GM18517 (cell line): ENCODE measurements around the gene KCNH2.

Source experiments
- ATAC-seq: cut with Tn5 transposase; IDR thresholded peaks from one replicate; pipeline ENCODE4 v1.9.1; 2021; ENCODE audit warnings: mild to moderate bottlenecking, moderate library complexity; ENCODE audit not compliant: unreplicated experiment

Gene KCNH2

DNA sequence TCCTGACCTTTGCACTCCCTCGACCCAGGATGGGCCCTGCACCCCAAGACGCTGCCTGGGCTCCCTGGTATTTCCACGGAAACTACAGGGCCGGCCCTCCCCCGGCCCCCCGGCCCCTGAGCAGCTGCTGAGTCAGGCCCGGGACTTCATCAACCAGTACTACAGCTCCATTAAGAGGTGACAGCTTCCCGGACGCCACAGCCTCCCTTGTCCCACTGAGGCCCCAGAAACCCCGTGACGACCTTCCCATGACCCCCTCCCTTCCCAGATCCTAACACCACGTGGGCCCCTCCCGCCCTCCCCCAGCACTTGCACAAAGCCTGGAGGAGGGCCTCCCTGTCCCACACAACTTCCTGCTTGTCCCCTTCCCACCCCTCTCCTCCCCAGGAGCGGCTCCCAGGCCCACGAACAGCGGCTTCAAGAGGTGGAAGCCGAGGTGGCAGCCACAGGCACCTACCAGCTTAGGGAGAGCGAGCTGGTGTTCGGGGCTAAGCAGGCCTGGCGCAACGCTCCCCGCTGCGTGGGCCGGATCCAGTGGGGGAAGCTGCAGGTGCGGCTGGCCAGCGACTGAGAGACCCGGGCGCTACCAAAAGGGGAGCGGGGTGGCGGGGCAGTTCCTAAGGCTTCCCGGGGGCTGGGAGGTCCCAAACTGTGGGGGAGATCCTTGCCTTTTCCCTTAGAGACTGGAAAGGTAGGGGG, 18.4 kb upstream of the KCNH2 start:
- ATAC-seq: no peak

DNA sequence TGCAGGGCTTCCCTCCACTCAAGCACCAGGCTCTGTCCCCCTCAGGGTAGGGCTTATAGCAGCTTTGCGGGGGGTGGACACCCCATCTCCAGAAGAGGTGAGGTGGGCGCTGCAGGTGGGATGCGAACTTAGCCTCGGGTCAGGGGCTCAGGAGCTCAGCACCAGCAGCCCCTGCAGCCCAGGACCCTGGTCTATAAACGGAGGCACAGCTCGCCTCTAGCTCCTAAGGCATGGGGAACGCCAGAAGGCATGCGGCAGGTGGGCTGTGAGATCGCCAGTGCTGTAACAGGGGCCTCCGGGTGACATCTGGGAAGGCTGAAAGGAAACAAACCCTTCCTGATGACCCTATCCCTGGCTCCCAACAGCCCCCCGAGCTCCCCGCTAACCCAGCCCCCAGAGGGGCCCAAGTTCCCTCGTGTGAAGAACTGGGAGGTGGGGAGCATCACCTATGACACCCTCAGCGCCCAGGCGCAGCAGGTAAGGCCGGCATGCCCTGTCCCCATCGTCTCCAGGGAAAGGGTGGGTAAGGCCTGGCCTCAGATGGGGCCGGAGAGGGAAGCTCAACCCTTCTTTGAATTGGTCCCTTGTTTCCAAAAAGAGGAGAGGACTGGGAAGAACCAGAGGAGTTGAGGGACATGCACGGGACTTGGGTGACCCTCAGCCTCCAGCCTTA, 16.9 kb upstream of the KCNH2 start:
- no peak for ATAC-seq

DNA sequence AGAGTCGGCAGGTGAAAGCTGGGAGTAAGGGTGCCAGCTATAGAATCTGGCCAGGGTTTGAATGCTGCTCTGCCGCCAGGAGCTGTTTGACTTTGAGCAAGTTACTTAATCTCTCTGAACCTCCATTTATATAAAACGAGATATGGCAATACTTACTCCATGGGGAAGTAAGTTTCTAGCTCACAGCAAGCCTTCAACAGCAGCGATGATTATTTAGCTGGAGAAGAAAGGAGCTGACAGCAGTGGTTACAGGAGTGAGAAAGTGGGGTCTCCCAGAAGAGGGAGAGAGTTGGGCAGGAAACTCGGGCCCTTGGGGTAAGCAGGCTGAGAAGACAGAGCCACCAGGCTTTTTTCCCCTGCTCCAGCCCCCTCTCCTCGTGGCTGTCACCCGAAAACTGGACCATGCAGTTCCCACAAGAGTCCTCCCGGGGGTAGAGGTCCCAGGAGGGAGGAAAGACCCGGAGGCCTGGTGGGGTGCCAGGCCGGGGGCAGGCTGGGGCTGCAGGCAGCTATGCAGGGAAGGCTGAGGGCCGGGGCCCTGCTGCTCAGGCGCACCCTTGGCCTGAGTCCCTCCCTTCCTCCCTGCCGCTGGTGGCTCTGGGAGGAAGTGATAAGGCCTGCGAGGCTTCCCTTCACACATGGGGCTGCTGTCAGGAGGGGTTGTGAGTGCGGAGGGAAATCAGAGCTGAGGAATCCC, 16.2 kb upstream of the KCNH2 start:
- no peak for ATAC-seq

DNA sequence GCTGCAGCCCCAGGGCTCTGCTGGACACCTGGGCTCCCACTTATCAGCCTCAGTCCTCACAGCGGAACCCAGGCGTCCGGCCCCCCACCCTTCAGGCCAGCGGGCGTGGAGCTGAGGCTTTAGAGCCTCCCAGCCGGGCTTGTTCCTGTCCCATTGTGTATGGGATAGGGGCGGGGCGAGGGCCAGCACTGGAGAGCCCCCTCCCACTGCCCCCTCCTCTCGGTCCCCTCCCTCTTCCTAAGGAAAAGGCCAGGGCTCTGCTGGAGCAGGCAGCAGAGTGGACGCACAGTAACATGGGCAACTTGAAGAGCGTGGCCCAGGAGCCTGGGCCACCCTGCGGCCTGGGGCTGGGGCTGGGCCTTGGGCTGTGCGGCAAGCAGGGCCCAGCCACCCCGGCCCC, 15.4 kb upstream of the KCNH2 start:
- ATAC-seq: no peak

DNA sequence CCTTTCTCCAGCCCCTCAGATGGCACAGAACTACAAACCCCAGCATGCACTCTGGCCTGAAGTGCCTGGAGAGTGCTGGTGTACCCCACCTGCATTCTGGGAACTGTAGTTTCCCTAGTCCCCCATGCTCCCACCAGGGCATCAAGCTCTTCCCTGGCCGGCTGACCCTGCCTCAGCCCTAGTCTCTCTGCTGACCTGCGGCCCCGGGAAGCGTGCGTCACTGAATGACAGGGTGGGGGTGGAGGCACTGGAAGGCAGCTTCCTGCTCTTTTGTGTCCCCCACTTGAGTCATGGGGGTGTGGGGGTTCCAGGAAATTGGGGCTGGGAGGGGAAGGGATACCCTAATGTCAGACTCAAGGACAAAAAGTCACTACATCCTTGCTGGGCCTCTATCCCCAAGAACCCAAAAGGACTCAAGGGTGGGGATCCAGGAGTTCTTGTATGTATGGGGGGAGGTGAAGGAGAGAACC, 14.7 kb upstream of the KCNH2 start:
- ATAC-seq: no peak

DNA sequence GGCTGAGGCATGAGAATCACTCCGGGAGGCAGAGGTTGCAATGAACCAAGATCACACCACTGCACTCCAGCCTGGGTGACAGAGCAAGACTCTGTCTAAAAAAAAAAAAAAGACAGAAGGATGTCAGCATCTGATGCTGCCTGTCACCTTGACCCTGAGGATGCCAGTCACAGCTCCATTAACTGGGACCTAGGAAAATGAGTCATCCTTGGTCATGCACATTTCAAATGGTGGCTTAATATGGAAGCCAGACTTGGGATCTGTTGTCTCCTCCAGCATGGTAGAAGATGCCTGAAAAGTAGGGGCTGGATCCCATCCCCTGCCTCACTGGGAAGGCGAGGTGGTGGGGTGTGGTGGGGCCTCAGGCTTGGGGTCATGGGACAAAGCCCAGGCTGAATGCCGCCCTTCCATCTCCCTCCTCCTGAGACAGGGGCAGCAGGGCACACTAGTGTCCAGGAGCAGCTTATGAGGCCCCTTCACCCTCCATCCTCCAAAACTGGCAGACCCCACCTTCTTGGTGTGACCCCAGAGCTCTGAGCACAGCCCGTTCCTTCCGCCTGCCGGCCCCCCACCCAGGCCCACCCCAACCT, 14.0 kb upstream of the KCNH2 start:
- no peak for ATAC-seq

DNA sequence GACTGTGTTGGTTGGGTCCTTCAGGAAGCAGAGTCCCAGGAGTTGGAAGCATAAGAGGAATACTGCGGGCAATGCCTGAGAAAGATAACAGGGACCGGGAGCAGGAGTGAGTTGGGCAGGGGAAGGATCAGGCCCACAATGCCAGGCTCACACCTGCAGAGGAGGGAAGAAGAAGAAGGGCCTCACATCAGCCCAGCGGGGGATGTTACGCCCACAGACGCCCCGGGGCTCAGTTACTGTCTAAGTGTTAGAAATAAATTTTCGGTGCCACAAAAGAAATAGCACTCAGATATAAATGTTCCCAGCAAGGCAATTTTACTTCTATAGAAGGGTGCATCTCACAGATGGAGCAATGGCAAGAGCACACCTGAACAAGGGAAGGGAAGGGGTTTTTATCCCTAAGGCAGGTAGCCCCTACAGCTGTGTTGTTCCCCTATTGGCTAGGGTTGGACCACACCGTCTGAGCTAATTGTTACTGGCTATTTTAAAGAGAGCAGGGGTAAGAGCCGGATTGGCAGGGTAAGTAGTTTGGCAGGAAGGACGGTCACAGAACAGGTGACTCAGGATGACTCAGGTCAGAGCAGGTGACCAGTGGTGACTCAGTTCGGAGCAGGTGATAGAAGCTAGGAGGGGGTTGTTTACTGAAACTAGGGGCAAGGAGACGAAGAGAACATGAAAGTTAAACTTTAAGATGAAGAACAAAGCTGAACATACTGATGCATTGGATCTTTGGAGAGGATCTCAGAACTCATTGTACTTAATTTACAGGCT, 12.5 kb upstream of the KCNH2 start, which contains the start of gene NOS3:
TSS of gene NOS3 (plus strand) at position 602 of the 771 bp plus-strand sequence. CDS start 2,787 bp downstream, outside the sequence.
- no peak for ATAC-seq

DNA sequence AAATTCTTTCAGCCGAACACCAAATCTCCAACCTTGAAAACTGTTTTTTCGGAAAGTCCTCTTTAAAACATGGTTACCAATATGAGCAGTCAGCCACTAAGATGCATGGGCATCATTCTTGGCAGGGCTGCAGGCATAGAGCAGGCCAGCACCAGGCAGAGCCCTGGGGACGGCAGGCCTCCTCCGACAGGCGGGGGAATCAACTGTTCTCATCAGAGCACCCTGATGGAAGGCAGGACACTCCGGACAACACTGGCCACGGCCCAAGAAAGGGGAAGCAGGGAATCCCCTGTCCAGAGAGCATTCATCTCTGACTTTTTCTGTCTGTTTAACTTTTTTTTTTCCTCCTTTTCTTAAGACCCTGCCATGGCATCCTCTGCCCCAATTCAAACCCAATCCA, 11.3 kb upstream of the KCNH2 start:
- ATAC-seq: no peak

DNA sequence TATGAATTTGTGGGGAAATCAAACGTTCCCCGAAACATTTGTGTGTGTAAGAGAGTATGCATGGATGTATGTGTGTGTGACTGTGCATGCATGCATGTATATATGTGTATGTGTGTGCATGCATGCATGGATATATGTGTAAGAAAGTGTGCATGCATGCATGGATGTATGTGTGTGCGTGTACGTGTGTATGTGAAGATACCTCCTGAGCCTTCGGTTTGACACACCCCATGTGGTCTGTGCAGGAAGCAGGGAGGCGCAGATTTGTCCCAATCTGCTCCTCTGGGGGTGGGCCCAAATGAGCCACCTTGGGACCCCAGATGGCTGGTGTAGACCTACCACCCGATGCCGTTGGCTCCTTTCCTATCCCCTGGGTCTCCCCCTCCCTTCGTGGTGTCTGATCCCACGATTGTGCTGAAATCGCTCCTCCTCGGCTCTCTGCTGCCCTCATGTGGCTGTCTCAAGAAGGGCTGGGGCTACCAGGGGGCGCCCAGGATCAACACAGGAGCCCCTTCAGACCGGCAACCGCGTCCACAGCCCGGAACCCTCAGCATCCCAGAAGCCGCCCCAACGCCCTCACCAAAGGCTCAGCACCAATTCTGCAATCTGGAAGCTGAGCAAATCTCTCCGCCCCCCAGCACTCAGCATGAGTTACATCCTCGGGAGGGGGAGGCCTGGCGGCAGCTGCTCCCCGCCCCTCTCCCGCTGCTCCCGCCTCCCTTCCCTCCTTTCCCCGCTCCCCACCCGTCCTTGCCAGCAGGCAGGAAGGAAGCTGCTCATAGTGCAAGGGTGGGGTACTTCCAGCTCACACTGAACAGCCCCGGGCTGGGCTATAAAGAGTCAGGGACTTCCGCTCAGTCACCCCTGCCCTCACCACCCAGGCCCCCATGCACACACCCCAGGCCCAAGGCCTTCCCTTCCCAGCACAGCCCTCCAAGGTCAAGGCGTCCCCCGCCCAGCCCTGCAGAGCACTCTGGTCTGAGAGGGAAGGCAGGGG, 10.4 kb upstream of the KCNH2 start:
- no peak for ATAC-seq

DNA sequence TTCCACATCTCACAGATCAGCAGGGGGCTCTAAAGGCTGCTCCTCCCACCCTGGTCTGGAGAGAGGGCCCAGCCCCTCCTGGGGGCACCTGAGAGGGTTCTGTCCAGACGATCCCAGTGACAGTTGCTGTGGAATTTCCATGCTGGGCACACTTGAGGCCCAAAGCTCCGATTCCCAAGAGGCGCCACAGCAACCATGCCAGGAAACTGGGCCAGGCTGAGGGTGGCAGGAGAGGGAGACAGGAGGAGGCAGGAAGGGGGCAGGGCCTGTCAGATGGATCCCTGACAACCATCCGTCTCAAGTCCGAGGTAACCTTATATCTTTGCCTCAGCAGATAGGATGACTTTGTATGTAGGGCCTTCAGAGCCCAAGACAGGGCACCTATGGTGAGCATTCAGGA, 8.4 kb upstream of the KCNH2 start:
- ATAC-seq: no peak

DNA sequence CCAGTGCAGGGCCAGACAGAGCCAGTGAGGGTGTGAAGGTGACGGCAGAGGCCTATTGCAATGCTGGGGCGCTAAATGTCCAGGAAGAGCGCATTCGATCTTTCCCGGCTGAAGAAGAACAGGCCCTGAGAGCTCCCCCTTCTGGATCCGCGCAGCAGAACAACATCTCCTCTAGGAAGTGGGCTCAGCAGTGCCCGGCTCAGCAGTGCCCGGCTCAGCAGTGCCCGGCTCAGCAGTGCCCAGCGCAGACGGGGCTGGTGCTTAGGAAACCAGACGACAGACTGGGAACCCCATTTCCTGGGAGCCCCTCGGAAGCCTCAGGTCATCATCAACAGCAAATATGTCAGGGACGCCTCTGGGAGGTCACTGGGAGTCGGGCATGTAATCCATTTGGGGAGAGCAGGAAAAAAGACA, 8.0 kb upstream of the KCNH2 start:
- no peak for ATAC-seq

DNA sequence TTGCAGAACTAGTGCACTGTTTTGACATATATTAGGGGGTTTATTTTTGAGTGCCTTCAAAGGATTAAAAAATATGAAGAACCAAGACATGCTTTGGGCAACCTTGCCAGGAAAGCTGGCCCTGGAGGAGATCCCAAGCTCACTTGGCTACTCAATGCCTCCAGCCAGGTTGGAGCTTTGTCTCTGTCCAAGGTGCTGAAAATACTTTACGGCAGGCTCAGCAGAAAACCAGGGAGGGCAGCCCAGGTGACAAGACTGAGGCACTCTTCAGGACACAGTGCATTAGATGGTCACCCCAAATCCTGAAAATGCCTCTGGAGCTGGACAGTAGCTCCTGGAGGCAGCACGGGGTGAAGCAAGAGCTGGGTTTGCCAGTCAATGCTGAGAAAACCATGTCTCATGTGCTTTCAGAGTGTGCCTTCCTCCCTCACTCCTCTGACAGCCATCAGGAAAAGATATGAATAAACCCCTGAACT, 5.8 kb upstream of the KCNH2 start:
- ATAC-seq: no peak

DNA sequence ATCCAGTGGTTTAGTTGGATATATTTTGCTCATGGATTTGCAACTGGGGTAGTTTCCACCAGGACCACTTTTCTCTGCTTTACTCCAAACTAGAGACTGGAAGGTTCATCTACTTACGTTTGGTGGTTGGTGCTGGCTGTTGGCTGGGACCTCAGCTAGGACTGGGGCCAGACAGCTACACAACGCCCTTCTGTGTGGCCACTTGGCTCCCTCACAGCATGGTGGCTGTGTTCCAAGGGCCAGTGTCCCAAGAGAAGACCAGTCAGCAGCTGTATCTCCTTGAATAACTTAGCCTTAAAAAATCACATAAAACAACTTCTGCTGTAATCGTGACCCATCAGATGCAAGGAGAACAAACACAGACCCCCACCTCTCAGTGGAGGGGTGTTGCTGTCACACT, 4.2 kb upstream of the KCNH2 start:
- ATAC-seq: no peak

DNA sequence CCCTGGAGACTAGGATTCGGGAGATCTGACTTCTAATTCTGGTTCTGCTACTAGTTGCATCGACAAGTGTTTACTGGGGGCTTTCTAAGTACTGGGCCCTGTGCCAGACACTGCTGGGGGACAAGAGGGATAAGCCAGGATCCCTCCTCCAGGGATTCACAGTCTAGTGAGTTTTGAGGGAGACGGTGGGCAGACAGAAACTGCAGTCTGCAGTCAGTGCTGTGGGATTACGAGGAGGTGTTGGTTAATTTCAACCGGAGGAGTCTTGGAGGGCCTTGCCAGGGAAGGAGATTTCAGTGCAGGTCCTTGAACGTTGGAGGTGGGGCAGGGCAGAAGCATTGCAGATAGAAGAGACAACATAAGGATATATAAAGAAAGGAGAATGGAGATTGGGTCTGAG, 3.5 kb upstream of the KCNH2 start:
- no peak for ATAC-seq

DNA sequence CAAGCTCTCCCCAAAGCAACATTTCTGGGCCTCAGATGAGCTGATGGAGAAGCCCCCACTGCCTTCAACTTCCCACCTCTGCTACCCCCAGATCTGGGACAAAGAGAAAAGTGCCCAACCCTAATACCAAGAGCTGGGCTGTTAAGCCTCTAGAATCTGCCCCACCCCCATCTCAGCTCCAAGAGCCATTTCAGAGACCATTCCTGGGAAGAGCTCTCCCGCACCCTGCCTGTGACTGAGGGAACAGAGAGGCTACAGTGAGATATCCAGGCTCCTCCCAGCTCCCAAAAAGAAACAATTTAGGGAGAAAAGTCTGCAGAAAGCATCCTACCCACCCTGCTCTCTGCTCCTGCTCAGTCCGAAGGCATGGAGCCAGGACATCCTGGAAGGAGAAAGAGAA, 2.5 kb upstream of the KCNH2 start:
- ATAC-seq: no peak

DNA sequence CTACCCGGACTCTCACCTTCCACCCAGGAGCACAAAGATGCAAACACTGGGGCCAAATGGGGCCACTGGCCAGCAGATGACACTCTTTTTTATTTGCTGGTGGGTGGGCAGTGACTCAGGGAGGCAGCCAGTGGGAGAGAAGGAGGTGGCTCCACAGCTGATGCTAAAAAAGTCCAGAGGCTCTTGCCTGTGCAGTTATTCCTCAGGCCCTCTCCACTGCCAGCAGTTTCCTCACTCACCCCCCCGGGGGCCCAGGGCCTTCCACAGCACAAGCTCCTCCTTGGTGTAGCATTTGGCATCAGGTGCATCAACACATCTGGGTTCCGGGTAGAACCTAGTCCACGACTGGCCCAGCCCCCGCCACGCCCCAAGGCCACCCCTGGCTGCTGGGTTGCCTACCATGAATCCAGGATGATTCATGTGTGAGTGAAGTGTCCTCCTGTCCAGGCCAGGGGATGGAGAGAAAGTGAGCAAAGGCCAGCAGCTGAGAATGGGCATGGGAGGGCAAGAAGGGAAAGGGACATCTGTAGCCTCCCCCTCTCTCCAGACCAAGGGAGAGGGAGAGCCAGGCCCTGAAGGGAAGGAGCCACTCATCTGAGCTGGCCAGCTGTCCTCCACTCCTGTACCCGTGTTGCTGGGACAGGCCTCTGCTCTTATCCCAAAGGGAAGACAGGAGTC, 1.7 kb upstream of the KCNH2 start:
- no peak for ATAC-seq

DNA sequence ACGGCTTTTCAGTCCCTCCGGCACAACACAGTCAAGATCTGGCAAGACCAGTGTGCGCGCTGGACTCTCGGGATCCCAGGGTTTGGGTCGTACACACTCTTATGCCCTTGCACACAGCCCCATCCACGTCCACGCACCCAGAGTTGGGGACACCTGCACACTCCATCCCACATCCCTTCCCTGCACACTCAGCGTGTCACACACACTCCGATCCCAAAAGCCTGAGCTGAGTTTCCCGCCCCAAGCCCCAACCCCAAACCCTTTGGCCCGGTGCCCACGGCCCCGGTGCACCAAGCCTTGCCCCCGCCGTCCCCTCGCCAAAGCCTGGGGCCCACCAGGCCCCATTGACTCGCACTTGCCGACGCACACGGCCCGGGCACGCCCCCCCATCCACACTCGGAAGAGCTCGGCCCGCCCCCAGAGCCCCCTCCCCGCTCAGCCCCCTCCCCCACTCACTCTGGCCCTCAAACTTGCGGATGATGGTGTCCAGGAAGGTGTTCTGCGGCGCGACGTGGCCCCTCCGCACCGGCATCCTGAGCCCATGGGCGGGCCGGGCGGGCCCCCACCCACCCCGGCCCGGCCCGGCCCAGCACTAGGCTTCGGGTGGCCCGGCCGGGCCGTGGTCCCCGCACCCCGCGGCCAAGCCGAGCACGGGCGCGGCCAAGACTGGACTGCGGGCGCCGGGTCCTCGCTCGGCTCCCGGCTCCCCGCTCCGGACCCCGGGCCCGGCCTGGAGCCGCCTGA, 567 bp downstream of the KCNH2 start:
- ATAC-seq: no peak
